Naive thymus-derived CD4-positive, alpha-beta T cell (primary cell): ENCODE measurements around the gene MALL. TPM values are rescaled to one million over a fixed set of nuclear protein-coding genes. Genes with fewer than 3 reads are reported as not detected.
"Not testable (repeated sequence)": the region's sequence is repeated elsewhere in the genome, so short reads cannot be mapped to it uniquely, and the experiment has no call there.

Experiments
- ATAC-seq: fragments of 150-1000 bp; cut with Tn5 transposase; 2 replicates; pipeline ENCODE4 v1.10.0; 2021; ENCODE audit warnings: mild to moderate bottlenecking, moderate library complexity
- CTCF ChIA-PET: fragments of 350-600 bp; sonication (Branson Sonifier 250); formaldehyde crosslinking; loops from one replicate; lab custom pipeline; 2021; ENCODE audit warnings: antibody characterized with exemption; lab: Charles Lee
- POLR2A ChIA-PET: fragments of 350-600 bp; sonication (Branson Sonifier 250); formaldehyde crosslinking; loops from one replicate; lab custom pipeline; 2021; ENCODE audit warnings: antibody characterized with exemption, inconsistent platforms; lab: Charles Lee
- DNase-seq, 9 donors: peaks; one replicate each; pipeline versions ENCODE4 v3.0.0 to v3.0.0-alpha.2; 2020 to 2022; ENCODE audit warnings: mixed read lengths in 1 of 9
- H3K27ac ChIP-seq: one replicate; pipeline ENCODE4 v1.7.0; 2013; ENCODE audit warnings: mild to moderate bottlenecking, low read depth, low read length, moderate library complexity
- H3K27me3 ChIP-seq, 2 donors: one replicate each; pipeline ENCODE4 v1.7.0; 2013; ENCODE audit warnings: low read length in 2 of 2, mild to moderate bottlenecking in 2 of 2, moderate library complexity in 2 of 2; ENCODE audit not compliant: control insufficient read depth in 2 of 2, insufficient read depth in 2 of 2
- H3K36me3 ChIP-seq, 3 experiments: 1 replicate in 2 of 3; 2 replicates in 1 of 3; pipeline ENCODE4 v1.7.0; 2013; ENCODE audit warnings: low read length in 3 of 3, mild to moderate bottlenecking in 3 of 3, moderate library complexity in 1 of 3; ENCODE audit not compliant: insufficient read depth in 3 of 3, control insufficient read depth in 2 of 3
- H3K4me1 ChIP-seq, 2 donors: one replicate each; pipeline ENCODE4 v1.7.0; 2013; ENCODE audit warnings: low read length in 2 of 2, mild to moderate bottlenecking in 2 of 2, moderate library complexity in 1 of 2; ENCODE audit not compliant: control insufficient read depth in 2 of 2, insufficient read depth in 2 of 2
- H3K4me3 ChIP-seq: 2 replicates; pipeline ENCODE4 v1.7.0; 2013; ENCODE audit warnings: mild to moderate bottlenecking, low read length
- H3K9me3 ChIP-seq, 3 experiments: 1 replicate in 2 of 3; 2 replicates in 1 of 3; pipeline ENCODE4 v1.7.0; 2013; ENCODE audit warnings: low read length in 3 of 3; ENCODE audit not compliant: control insufficient read depth in 2 of 3
- H3K27ac Mint-ChIP-seq, 9 donors: one replicate each; pipeline ENCODE4 v1.8.0; 2020 to 2022; ENCODE audit warnings: mixed read lengths in 9 of 9, mild to moderate bottlenecking in 8 of 9, moderate library complexity in 5 of 9, inconsistent platforms in 2 of 9
- H3K27me3 Mint-ChIP-seq, 5 donors: one replicate each; pipeline ENCODE4 v1.8.0; 2021 to 2022; ENCODE audit warnings: mixed read lengths in 5 of 5, mild to moderate bottlenecking in 1 of 5
- H3K36me3 Mint-ChIP-seq, 5 donors: one replicate each; pipeline ENCODE4 v1.8.0; 2020 to 2022; ENCODE audit warnings: mixed read lengths in 5 of 5, mild to moderate bottlenecking in 3 of 5, inconsistent platforms in 1 of 5
- H3K4me1 Mint-ChIP-seq, 7 donors: one replicate each; pipeline ENCODE4 v1.8.0; 2020 to 2022; ENCODE audit warnings: mixed read lengths in 7 of 7, mild to moderate bottlenecking in 3 of 7, inconsistent platforms in 1 of 7
- H3K4me3 Mint-ChIP-seq, 10 donors: one replicate each; pipeline ENCODE4 v1.8.0; 2020 to 2022; ENCODE audit warnings: mild to moderate bottlenecking in 10 of 10, mixed read lengths in 10 of 10, moderate library complexity in 6 of 10, inconsistent platforms in 2 of 10
- H3K9me3 Mint-ChIP-seq, 11 donors: one replicate each; pipeline ENCODE4 v1.8.0; 2020 to 2022; ENCODE audit warnings: mixed read lengths in 11 of 11, mild to moderate bottlenecking in 4 of 11, inconsistent platforms in 1 of 11, moderate library complexity in 1 of 11
- intact Hi-C, 2 donors: fragments of 100-400 bp; cut with micrococcal nuclease; formaldehyde crosslinking; loops; one replicate each; pipeline ENCODE4 v1.15.1; 2023
- polyA plus RNA-seq, 2 donors: library from polyadenylated mRNA; unstranded; fragments of 300-500 nt; fragmentation: Illumina TruSeq; gene quantifications; one replicate each; pipeline ENCODE4 v1.2.3, GENCODE V29; 2021
- total RNA-seq, 6 experiments: library from RNA in 5 of 6; stranded (reverse) in 5 of 6; gene quantifications; 1 replicate in 5 of 6; 2 replicates in 1 of 6; pipeline ENCODE4 v1.2.3 and lab custom pipeline; 2021 to 2026

MALL gene
- total and polyA plus RNA-seq, 7 experiments from 2014 or later, result 0.46 TPM; not detected in 6

- ATAC-seq (no peak), DNase-seq (no peak)
- CTCF ChIA-PET, result no interaction called here
- H3K27me3 Mint-ChIP-seq, result peaks cover 27 to 64% (median 47%) of the 10 kb centered on the region in 5 donors
- Histone ChIP-seq H3K27me3 (peaks cover 0 to 4% of the 10 kb centered on the region in 2 donors), H3K27ac (no peak overlapping the region), H3K9me3 (no peaks in the 10 kb centered on the region), H3K4me1 (no peaks in the 10 kb centered on the region), H3K4me3 (no peak overlapping the region), H3K36me3 (no peaks in the 10 kb centered on the region)
- H3K27ac Mint-ChIP-seq, result no peak overlapping the region
- no peak overlapping the region for H3K4me3 Mint-ChIP-seq
- peaks cover 0 to 17% (median 0%) of the 10 kb centered on the region in 7 donors for H3K4me1 Mint-ChIP-seq
- intact Hi-C loops, result no loop called here
- peaks cover 0 to 5% (median 3%) of the 10 kb centered on the region in 5 donors for H3K36me3 Mint-ChIP-seq
- peaks cover 0 to 13% (median 2%) of the 10 kb centered on the region in 11 donors for H3K9me3 Mint-ChIP-seq
- POLR2A ChIA-PET, result no interaction called here
Measured at GRCh38 chr2:110103061-110103961, 12.3 kb downstream of the MALL start.

- Histone ChIP-seq H3K4me1 (no peaks in the 10 kb centered on the region), H3K27ac (no peak overlapping the region), H3K9me3 (no peaks in the 10 kb centered on the region), H3K27me3 (peaks cover 0 to 4% of the 10 kb centered on the region in 2 donors), H3K4me3 (no peak overlapping the region), H3K36me3 (no peaks in the 10 kb centered on the region)
- H3K4me1 Mint-ChIP-seq, result peaks cover 0 to 17% (median 0%) of the 10 kb centered on the region in 7 donors
- peaks cover 0 to 8% (median 2%) of the 10 kb centered on the region in 11 donors for H3K9me3 Mint-ChIP-seq
- peaks cover 0 to 7% (median 0%) of the 10 kb centered on the region in 5 donors for H3K36me3 Mint-ChIP-seq
- ChIA-PET CTCF (no interaction called here), POLR2A (no interaction called here)
- DNase-seq (no peak), ATAC-seq (no peak)
- no peak overlapping the region for H3K27ac Mint-ChIP-seq
- intact Hi-C loops, result no loop called here
- H3K4me3 Mint-ChIP-seq, result no peak overlapping the region
- H3K27me3 Mint-ChIP-seq, result peaks cover 16 to 53% (median 39%) of the 10 kb centered on the region in 5 donors
Measured at GRCh38 chr2:110101901-110102803, 13.5 kb downstream of the MALL start.

- Mint-ChIP-seq H3K4me3 (peak overlapping the region in 1 of 10 donors; percentile 29), H3K27ac (no peak overlapping the region), H3K9me3 (peaks cover 0 to 8% (median 0%) of the 10 kb centered on the region in 11 donors), H3K27me3 (peaks cover 14 to 51% (median 37%) of the 10 kb centered on the region in 5 donors), H3K4me1 (peaks cover 0 to 17% (median 0%) of the 10 kb centered on the region in 7 donors), H3K36me3 (peaks cover 0 to 7% (median 0%) of the 10 kb centered on the region in 5 donors)
- H3K27me3 ChIP-seq, result peaks cover 0 to 4% of the 10 kb centered on the region in 2 donors
- DNase-seq (no peak), ATAC-seq (peak; percentile 69)
- H3K27ac ChIP-seq, result no peak overlapping the region
- no peaks in the 10 kb centered on the region for H3K36me3 ChIP-seq
- no peaks in the 10 kb centered on the region for H3K9me3 ChIP-seq
- CTCF ChIA-PET, result no interaction called here
- intact Hi-C loops, result no loop called here
- POLR2A ChIA-PET, result no interaction called here
- H3K4me1 ChIP-seq, result no peaks in the 10 kb centered on the region
- H3K4me3 ChIP-seq, result no peak overlapping the region
Measured at GRCh38 chr2:110101280-110101844, 14.3 kb downstream of the MALL start.

- Mint-ChIP-seq H3K4me1 (peaks cover 0 to 17% (median 0%) of the 10 kb centered on the region in 7 donors), H3K27me3 (peaks cover 12 to 50% (median 38%) of the 10 kb centered on the region in 5 donors)
- H3K9me3 ChIP-seq, POLR2A ChIA-PET, H3K9me3 Mint-ChIP-seq, H3K27ac ChIP-seq, intact Hi-C loops, ATAC-seq, H3K4me3 ChIP-seq, DNase-seq, H3K36me3 ChIP-seq, H3K36me3 Mint-ChIP-seq, H3K27me3 ChIP-seq, H3K4me3 Mint-ChIP-seq, H3K27ac Mint-ChIP-seq, CTCF ChIA-PET, H3K4me1 ChIP-seq: not testable (repeated sequence)
Measured at GRCh38 chr2:110100880-110101279, 14.7 kb downstream of the MALL start.

GRCh38 chr2:110100480-110100879 is 15.1 kb downstream of the MALL start:
- no peak overlapping the region for H3K4me3 Mint-ChIP-seq
- Histone ChIP-seq H3K27ac (no peak overlapping the region), H3K27me3 (no peaks in the 10 kb centered on the region), H3K9me3 (no peaks in the 10 kb centered on the region), H3K36me3 (no peaks in the 10 kb centered on the region), H3K4me1 (no peaks in the 10 kb centered on the region), H3K4me3 (no peak overlapping the region)
- ATAC-seq, result no peak
- peaks cover 10 to 46% (median 36%) of the 10 kb centered on the region in 5 donors for H3K27me3 Mint-ChIP-seq
- intact Hi-C loops, result no loop called here
- H3K9me3 Mint-ChIP-seq, result peaks cover 0 to 7% (median 0%) of the 10 kb centered on the region in 11 donors
- peaks cover 0 to 7% (median 0%) of the 10 kb centered on the region in 5 donors for H3K36me3 Mint-ChIP-seq
- H3K27ac Mint-ChIP-seq, result peak overlapping the region in 1 of 9 donors; percentile 64
- peaks cover 0 to 15% (median 0%) of the 10 kb centered on the region in 7 donors for H3K4me1 Mint-ChIP-seq
- no peak for DNase-seq
- ChIA-PET POLR2A (no interaction called here), CTCF (no interaction called here)

- Histone ChIP-seq H3K27ac (no peak overlapping the region), H3K9me3 (no peaks in the 10 kb centered on the region), H3K27me3 (no peaks in the 10 kb centered on the region), H3K4me1 (no peaks in the 10 kb centered on the region), H3K36me3 (no peaks in the 10 kb centered on the region), H3K4me3 (no peak overlapping the region)
- H3K9me3 Mint-ChIP-seq, result peaks cover 0 to 5% (median 0%) of the 10 kb centered on the region in 11 donors
- H3K4me3 Mint-ChIP-seq, result no peak overlapping the region
- CTCF ChIA-PET, result no interaction called here
- peaks cover 0 to 15% (median 0%) of the 10 kb centered on the region in 7 donors for H3K4me1 Mint-ChIP-seq
- ATAC-seq (no peak), DNase-seq (no peak)
- POLR2A ChIA-PET, result no interaction called here
- no peak overlapping the region for H3K27ac Mint-ChIP-seq
- H3K27me3 Mint-ChIP-seq, result peaks cover 5 to 37% (median 28%) of the 10 kb centered on the region in 5 donors
- peaks cover 0 to 6% (median 0%) of the 10 kb centered on the region in 5 donors for H3K36me3 Mint-ChIP-seq
- intact Hi-C loops, result no loop called here
Measured at GRCh38 chr2:110099471-110100225, 16.0 kb downstream of the MALL start.
